Upper lobe of left lung (tissue), 4 donors: ENCODE results near the gene SDK1.

Source experiments
- POLR2A ChIP-seq, 4 donors: fragments of 450-650 bp; IDR thresholded peaks; one replicate each; pipeline ENCODE4 v1.5.1; 2016 to 2017; ENCODE audit warnings: antibody characterized with exemption in 4 of 4, mild to moderate bottlenecking in 2 of 4
- POLR2AphosphoS5 ChIP-seq, 2 donors: sonication (generic); formaldehyde crosslinking; IDR thresholded peaks; one replicate each; pipeline ENCODE4 v1.5.1; 2017; ENCODE audit warnings: antibody characterized with exemption in 2 of 2

DNA sequence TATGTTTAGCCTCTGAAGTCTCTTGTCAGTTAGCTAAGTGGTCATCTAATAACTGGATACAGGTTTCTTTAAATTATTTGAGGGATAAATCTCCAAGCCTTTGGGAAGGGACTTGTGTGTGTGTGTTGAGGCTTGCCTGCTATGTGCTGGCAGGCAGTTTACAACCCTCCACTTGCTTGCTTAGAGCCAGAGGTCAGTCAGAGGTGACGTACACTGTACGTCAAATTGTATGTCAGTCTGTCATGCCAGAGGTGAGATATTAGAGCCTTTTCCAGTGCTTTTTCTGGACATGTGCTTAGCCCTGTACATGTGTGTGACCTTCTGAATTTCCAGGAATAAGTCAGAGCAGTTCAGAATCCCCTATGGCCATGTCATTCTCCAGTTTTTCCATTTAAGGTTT, 438.9 kb downstream of the SDK1 start:
- TF ChIP-seq POLR2A (IDR thresholded peaks at IDR 0.05) (no peak), POLR2AphosphoS5 (IDR thresholded peaks at IDR 0.05) (no peak)
